Colonic mucosa (tissue), 4 donors: ENCODE data around the gene ERAP2. TPM values are rescaled to one million over a fixed set of nuclear protein-coding genes. Genes with fewer than 3 reads are reported as not detected.

Experiments used
- DNase-seq: peaks from one replicate; pipeline ENCODE4 v3.0.0-alpha.2; 2020
- H3K27ac ChIP-seq: fragments of 200-600 bp; one replicate; pipeline ENCODE4 v1.8.0; 2021
- H3K27me3 ChIP-seq: fragments of 200-600 bp; one replicate; pipeline ENCODE4 v1.8.0; 2021
- H3K36me3 ChIP-seq: fragments of 200-600 bp; one replicate; pipeline ENCODE4 v1.8.0; 2021
- H3K4me1 ChIP-seq: fragments of 200-600 bp; one replicate; pipeline ENCODE4 v1.8.0; 2021; ENCODE audit warnings: mild to moderate bottlenecking
- H3K4me3 ChIP-seq: fragments of 200-600 bp; one replicate; pipeline ENCODE4 v1.8.0; 2021
- H3K9ac ChIP-seq, 2 donors: one replicate each; pipeline ENCODE4 v1.7.0; 2013; ENCODE audit warnings: control low read depth in 2 of 2, low read depth in 2 of 2, low read length in 2 of 2
- H3K9me3 ChIP-seq: fragments of 200-600 bp; one replicate; pipeline ENCODE4 v1.8.0; 2021
- CTCF ChIP-seq: fragments of 200-600 bp; IDR thresholded peaks from one replicate; pipeline ENCODE4 v1.8.0; 2022; ENCODE audit warnings: antibody characterized with exemption, mild to moderate bottlenecking
- intact Hi-C: fragments of 100-400 bp; cut with DNase I; formaldehyde crosslinking; loops from one replicate; pipeline ENCODE4 v1.14.1; 2022
- total RNA-seq, 2 donors: library from RNA; stranded (reverse); fragmentation: NEBNext Ultra II Directional in 1 of 2; extraction: Animal tissue kit (Norgen Biotek cat#: 25700) in 1 of 2; gene quantifications; one replicate each; pipeline ENCODE4 v1.2.1, GENCODE V29; 2021
- donor health status: healthy.
- donor health status: DM: no; HTN: no; CAD: no.
- donor health status: DM: no; HTN: no; CAD: no.

The ERAP2 gene
- total RNA-seq, 2 donors from 2014 or later: 18.3 to 26.7 TPM

- no peak for DNase-seq
- H3K4me1 ChIP-seq: no peaks in the 10 kb centered on the region
- H3K9me3 ChIP-seq: no peaks in the 10 kb centered on the region
- intact Hi-C loops: loop anchor here (10.0 kb wide), 1 partner anchor 131 kb away; no protein-coding TSS in a partner anchor
- no peak overlapping the region for H3K4me3 ChIP-seq
- H3K36me3 ChIP-seq: no peaks in the 10 kb centered on the region
- no peak for TF ChIP-seq CTCF
- H3K27me3 ChIP-seq: no peaks in the 10 kb centered on the region
- H3K27ac ChIP-seq: no peak overlapping the region
- H3K9ac ChIP-seq: no peak overlapping the region
These were observed 9.4 kb downstream of the ERAP2 start for GRCh38 chr5:96885518-96886338.

DNA sequence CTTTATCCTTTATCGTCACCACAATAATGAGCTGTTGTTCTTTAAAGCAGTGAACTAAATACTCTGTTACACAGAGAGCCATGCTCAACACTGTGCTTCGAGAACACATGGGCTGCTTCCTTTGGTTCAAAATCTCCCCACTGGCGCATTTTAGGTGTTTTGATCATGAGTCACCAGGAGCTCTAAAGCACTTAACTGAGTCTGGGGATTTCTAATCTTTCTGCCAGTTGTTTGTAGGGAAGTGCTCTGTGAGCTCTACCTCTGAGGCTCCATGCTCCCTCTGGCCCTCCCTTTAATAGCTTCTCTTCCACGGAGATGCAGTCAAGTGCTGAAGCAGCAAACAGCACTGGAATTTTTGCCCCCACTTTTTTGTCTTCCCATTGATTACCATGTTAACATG, 17.0 kb downstream of the ERAP2 start:
- intact Hi-C loops: no loop called here
- TF ChIP-seq CTCF: no peak
- H3K27me3 ChIP-seq: no peaks in the 10 kb centered on the region

GRCh38 chr5:96896276-96896675, 20.0 kb downstream of the ERAP2 start:
- Histone ChIP-seq H3K27me3 (no peaks in the 10 kb centered on the region), H3K4me3 (no peak overlapping the region), H3K27ac (no peak overlapping the region), H3K4me1 (no peaks in the 10 kb centered on the region), H3K9me3 (no peaks in the 10 kb centered on the region), H3K36me3 (no peaks in the 10 kb centered on the region), H3K9ac (no peak overlapping the region)
- no peak for TF ChIP-seq CTCF
- intact Hi-C loops: no loop called here
- no peak for DNase-seq

More for the DNA sequence above, 17.0 kb downstream of the ERAP2 start:
- Histone ChIP-seq H3K9ac (no peak overlapping the region), H3K9me3 (no peaks in the 10 kb centered on the region), H3K4me1 (no peaks in the 10 kb centered on the region), H3K36me3 (no peaks in the 10 kb centered on the region), H3K4me3 (no peak overlapping the region), H3K27ac (no peak overlapping the region)
- DNase-seq: no peak

DNA sequence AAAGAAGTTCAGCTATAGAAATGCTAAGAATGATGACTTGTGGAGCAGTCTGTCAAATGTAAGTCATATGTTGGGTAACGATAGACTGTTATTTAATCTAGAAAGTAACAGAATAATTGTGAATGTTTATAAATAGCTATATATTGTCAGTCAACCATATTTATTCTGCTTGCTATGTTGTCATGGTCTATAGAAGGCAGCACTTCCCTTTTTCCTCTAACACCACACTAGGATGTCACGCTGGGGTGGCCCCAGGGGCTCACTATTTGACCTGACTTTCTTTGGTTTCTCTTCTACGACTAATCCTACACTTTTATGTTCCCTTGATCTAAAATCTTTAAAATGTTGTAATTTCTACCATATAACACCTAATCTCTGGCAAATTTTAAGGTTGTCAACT, 20.5 kb downstream of the ERAP2 start:
- no peak for DNase-seq
- intact Hi-C loops: no loop called here
- Histone ChIP-seq H3K4me3 (no peak overlapping the region), H3K27ac (no peak overlapping the region), H3K36me3 (no peaks in the 10 kb centered on the region), H3K4me1 (no peaks in the 10 kb centered on the region), H3K27me3 (no peaks in the 10 kb centered on the region), H3K9me3 (no peaks in the 10 kb centered on the region), H3K9ac (no peak overlapping the region)
- TF ChIP-seq CTCF: no peak

DNA sequence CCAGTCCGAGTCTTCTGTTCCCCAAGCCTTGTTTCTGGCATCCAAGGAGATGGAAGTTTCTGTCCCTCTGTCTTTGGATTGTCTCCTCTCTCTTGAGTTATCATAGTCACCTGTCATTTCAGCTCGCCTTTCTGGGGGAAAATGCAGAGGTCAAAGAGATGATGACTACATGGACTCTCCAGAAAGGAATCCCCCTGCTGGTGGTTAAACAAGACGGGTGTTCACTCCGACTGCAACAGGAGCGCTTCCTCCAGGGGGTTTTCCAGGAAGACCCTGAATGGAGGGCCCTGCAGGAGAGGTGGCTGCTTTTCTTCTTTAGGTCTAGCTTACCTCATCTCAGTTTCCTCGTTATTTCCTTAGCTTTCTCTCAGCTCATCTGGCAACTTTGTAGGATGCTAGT, 25.1 kb downstream of the ERAP2 start:
- TF ChIP-seq CTCF: no peak
- DNase-seq: no peak
- Histone ChIP-seq H3K9me3 (no peaks in the 10 kb centered on the region), H3K27ac (no peak overlapping the region), H3K9ac (no peak overlapping the region), H3K27me3 (no peaks in the 10 kb centered on the region), H3K4me3 (no peak overlapping the region), H3K36me3 (no peaks in the 10 kb centered on the region), H3K4me1 (no peaks in the 10 kb centered on the region)
- intact Hi-C loops: no loop called here
